Non-pigmented ciliary epithelial cell (primary cell): ENCODE measurements around the gene NME7.
A peak's percentile ranks its signal among the peaks of the same experiment; 100 is the strongest.
"Not testable (repeated sequence)": the region's sequence is repeated elsewhere in the genome, so short reads cannot be mapped to it uniquely, and the experiment has no call there.

Experiments used
- DNase-seq: peaks from one replicate; pipeline ENCODE4 v3.0.0-alpha.2; 2010; ENCODE audit warnings: low read depth

Gene NME7

DNA sequence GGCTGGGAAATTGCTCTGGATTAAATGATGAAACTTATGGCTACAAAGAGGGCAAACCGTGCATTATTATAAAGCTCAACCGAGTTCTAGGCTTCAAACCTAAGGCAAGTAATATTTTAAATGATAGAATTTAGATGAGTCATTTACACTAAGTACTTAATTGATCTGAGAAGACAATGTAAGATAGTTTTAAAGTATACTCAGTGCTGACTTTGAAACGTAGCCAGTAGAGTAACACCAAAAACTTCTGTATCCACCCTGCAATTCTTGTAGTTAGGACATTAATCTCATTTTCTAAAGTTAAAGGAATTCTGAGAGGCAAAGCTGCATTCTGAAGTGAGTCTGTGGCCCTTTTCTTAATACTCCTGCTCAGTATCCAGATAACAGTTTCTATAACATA is 240.3 kb downstream of the NME7 start:
- DNase-seq, result no peak

DNA sequence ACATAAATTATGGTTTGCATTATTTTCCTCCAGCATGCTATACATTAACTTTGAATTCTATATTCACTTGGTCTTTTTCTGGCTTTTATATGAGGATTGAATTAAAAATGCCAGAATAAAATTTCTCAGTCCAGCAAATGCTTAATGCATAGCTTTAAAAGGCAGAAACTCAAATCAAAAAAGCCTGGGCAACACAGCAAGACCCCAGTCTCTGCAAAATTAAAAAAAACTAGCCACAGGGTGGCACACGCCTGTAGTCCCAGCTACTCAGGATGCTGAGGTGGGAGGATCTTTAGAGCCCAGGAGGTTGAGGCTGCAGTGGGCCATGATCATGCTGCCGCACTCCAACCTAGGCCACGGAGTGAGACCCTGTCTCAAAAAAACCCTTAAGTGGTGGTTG is 241.3 kb downstream of the NME7 start:
- no peak for DNase-seq

DNA sequence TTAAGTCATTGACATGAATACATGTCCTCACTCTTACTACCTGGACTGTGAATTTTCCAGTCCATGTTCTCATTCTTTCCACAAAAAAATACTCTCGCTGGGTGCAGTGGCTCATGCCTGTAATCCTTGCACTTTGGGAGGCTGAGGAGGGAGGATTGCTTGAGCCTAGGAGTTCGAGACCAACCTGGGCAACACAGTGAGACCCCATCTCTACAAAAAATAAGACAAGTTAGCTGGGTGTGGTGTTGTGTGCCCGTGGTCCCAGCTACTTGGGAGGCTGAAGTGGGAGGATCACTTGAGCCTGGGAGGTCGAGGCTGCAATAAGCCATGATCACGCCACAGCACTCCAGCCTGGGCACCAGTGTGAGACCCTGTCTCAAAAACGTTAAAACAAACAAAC is 242.0 kb downstream of the NME7 start:
- not testable (repeated sequence) for DNase-seq

DNA sequence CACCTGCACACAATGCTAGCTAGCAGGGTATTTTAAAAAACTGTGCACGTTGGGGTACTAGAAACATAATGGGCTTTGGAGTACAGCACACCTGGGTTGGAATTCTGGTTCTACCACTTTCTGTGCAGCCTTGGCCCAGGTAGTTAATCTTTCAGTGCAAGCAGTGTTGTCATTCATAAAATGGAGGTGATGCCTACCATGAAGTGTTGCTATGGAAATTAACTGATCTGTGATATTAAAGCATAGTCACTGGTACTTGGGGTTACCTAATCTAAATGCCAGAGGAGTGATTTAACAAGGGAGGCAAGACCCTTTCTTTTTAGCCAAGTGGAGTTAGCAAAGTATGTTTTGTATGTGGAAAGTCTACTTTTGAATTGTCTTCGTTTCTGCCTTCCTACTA is 243.1 kb downstream of the NME7 start:
- DNase-seq, result no peak

DNA sequence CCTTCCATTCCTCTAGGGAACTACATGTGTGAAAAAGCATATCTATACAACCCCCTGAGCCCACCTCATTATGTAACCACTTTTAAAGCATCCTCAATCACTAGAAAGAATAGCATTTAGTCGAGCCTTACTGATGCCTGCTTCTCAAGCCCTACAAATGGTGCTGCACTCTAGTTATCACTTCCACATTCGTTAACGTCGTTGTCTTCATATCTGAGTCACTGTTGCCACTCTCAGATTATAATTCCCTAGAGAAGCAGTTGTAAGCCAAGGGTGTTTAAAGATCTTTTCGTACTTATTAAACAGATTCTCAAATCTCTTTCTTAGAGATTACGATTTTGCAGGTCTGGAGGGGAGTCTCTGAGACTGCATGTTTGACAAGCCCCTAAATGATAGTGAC is 244.6 kb downstream of the NME7 start:
- DNase-seq, result no peak

DNA sequence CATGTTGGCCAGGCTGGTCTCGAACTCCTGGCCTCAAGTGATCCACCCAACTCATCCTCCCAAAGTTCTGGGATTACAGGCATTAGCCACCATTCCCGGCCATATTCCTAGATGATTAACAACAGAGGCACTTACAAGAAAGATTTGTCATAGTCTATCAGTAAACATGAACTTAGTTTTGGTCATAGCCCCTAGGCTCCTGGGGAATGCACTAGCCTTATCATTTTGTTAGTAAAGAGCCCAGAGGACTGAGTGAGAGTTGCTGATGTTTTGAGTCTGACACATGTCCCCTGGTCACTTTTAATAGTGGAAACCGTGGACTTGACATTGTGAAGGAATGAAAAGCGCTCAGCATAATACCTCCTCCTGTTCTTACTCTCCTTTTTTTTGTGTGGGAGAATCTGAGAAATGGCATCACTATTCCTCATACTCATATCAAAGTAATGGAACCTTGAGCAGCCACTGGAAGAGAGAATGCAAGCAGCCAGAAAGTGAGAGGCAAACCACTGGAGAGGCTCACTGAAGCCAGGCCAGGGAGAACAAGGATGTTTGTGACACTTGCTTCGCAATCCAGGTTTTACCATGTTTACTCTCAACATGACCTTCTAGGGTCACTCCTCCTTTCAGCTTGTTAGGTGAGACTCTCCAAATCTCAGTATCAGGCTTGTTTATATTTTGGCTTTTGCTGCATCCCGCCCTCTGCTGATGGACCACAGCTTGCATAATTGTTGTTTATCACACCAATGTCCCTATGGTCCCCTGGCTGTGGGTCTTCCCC is 246.3 kb downstream of the NME7 start:
- DNase-seq, result no peak

DNA sequence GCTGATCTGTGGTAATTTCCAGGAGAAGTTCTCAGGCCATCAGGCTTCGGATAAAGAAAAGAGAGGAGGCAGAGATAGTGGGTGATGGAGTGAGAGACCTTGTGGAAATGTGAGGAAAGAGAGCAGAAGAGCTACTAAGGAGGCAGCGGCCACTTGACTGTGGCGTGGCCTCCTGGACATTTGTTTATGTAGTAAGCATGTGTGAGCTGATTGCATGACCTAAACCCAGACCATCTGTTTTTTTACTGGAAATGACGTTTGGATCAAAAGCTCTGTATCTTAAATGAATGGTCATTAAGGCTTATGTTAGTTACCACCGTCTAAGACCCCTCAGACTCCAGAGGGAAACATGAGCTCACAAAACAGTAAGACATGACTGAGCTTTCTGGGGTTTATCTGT is 247.5 kb downstream of the NME7 start:
- DNase-seq, result no peak

DNA sequence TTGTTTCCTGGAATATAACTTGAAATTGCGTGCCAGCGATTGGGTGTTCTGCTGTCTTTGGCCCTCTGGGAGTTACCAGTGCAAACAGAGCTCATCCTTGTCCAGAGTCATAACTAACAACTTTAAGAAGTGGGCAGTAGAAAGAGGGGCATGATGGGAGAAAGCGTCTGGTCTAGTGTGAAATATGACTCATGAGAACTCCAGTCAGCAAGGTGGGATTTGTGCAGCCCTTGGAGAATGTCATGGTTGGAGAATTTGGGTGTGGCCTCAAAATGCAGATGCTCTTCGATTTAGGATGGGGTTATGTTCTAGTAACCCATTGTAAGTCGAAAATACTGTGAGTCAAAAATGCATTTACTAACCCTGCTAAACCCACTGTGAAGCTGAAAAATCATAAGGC is 248.2 kb downstream of the NME7 start:
- DNase-seq, result no peak

DNA sequence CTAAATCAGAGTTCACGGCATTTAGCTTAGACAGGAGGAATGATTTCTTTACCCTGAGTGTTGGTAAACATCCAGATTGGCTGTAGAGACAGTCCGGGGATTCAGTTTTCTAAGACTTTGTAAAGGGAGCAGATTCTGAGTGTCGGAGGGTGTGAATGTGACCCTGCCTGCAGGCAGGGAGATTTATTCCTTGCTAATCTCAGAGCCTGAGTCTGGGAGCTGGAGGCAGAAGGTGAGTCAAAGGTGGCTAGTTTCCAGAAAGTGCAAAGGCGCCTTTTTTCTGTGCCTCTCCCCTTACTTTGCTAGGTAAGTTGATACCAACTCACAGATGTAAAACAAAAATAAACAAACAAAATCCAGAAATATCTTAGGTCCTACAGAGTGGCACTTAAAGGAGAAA is 249.4 kb downstream of the NME7 start:
- no peak for DNase-seq

DNA sequence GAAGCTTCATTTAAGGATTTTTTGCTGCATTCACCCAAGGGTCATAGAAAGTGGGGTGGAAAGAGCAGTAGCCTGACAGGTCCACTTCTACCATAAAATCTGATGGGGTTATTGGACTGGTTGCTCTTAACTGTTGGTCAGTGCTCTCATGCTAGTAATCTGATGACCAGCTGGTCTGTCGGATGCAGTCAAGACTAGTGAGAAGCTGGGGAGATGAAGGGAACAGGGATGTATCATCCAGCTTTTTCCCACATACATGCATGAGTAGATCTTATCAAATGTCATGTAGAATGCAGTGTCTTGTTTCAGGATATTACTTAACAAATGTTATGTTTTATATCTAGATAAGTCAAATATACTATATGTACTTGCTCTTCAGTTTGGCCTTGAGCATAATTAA is 250.0 kb downstream of the NME7 start:
- DNase-seq, result no peak

DNA sequence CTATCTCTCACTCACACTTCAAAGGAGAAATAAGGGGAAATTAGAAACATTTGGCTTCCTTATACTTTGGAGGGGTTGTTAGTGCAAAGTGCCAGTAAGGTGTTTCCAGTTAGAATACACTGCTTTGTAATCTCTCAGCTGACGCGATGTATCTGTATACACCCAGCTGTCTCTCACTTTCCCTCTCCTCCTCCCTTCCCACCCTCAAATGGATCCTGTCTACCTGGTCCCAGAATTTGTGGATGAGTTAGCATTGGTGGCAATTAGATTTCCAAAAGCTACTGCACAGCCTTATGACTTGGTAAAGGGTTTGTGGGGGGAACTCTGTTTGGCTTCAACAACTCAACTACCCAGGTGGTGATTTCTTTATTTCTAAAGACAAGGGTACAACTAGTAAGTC is 250.6 kb downstream of the NME7 start:
- no peak for DNase-seq

DNA sequence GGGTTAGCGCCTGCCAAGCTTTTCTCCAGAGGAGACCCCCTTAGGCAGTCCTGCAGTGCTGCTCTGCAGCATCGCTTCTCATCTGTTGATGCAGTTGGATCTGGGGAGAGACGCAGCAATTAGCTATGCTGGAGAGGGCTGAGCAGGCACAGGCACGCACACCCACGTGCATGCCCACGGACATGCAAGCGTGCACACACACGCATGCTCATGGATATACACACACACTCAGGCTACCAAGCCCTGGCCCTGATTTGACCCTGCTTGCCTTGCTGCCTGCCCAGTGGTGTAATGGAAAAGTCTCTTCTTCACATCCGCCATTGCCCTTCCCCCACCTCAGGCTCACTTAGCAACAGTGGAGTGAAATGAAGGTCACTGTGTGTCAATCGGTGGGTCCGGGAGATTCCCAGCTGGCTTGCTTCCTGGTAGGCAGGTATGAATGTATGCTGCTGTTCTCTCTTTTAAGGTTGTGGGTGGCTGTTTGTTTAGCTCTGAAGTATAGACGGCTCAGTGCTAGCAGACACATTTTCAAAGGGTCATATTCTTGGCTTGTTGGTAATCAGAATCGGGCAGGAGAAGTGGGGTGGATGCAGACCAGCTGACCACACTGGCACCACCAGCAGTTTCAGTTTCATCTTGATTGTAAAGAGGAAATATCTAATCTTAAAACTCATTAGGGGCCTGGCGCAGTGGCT is 251.6 kb downstream of the NME7 start:
- DNase-seq, result no peak

DNA sequence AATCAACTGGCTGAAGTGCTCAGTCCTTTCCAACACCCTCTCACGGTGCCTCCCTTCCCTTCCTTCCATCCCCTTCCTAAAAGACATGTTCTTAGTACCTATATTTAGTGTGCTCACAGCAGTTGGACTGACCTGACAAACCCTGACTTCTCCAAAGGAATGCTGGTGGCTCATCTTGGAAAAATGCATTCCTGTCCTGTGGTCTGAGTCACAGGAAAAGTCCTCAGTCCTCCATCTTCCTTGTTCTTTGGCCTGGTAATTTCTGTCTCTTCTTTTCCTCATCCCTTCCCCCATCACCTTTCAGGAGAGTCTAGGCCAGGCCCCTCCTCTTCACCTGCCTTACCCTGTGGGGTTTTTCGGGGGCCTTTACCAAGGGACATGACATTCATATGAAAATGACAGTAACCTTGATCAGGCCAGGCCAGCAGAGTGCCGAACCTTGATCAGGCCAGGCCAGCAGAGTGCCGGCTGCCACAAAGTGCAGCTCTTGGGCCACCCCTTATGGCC is 253.9 kb downstream of the NME7 start:
- peak; percentile 93 for DNase-seq

DNA sequence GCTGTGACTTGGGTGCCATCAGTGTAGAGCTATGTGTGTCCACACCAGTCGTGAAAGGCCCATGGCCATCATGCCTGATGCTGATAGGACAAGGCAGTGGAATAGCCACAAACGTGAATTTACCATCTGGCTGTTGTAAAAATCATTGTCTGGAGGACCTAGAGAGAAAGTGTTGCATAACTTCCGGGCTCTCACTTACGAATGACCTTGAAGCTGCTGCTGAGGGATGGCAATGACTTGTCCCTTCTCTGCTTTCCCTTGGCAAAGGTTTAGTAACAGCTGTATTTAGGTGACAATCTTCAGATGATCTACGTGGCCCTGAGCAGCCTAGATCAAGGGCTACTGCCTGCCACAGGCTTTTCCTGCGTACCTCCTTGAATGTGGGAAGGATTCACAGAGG is 255.4 kb downstream of the NME7 start:
- DNase-seq, result no peak

DNA sequence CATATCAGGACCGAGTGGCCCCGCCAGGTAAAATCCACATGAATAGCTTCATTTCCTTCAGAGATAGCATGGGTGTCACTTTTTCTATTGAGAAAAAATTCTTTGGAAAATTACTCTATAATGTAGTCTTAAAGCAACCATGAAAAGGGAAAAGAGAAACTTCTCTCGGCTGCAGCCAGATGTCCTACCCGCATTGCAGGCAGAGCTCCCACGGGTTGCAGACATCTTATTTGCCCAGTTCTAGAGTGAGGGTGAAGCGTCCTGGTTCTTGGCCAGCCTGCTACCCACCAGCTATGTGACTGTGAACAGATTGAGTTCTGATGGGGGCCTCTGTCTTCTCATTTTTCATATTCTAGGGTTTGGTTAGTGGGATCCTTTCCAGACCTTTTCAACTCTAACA is 256.1 kb downstream of the NME7 start:
- DNase-seq, result no peak

DNA sequence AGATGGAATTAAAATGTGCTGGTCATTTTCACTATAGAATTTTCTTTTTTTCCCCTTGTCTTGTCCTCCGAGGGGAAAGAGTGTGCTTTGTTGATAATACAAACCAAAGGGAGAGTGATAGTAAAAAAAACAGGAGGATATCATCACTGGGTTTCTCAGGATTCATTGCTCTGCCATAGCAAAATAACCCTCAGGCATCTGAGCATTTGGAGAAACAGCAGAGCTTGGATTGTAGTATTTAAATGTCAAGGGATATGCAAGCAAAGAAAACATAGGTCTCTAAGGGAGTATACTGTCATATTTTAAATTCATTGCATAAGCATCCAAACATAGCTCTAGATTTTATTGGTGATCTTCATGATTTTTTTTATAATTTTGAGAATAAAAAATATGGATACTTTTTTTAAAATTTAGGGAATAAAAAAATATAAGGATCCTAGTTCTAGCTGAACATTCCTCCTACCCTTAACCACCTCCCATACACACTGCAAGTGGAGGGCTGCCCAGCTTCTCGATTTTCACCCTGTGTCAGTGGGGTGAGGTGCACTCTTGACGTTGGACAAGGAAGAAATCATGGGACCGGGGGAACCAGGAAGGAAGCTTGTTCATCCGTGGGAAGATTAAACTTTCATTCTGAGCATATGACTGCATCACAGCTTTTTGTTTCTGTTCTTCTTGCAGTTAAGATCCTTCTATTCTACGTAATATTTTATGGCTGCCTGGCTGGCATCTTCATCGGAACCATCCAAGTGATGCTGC is 256.7 kb downstream of the NME7 start:
- no peak for DNase-seq

DNA sequence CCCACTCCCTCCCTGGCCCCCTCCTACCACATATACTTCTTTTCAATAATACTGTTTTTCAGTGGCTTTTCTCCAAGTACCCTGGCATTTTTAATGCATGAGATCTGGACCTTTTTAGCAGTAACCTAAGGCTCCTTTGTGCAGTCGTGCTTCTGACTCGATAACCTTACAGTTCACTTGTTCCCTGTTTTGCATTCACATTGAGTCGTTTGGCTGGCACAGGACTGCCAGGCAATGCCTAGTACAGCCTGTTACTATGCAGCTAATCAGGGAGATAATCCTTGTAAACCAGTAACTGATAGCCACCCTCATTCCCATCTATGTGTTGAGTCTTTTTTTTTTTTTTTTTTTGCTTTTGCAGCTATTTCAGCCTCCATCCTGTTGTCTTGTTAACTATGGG is 257.4 kb downstream of the NME7 start:
- DNase-seq, result no peak

DNA sequence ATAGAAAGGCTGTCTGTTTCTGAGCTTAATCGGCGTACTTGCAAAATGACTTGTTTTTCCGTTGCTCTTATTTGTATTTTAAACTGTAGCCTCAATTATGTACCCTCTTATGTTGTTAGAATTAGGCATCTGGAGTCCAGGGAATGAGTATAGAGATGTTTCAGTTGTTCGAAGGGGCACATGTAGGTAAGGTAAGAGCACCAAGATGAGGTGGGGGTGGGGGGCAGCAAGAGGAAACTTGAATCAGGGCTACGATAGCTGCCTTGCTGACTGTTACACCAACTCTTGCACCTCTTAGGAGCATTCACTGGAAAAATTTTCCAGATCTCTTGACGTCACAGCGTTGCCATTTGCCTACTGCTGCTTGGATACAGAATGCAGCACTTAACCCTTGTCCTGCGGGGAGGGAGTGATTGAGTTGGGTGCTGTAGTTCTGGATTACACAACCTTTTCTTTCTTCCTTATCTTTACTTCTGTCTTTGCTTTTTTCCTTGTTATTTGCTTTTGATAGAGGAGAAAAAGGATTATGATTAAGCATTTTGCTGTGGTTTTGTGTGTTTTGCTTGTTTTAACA is 257.9 kb downstream of the NME7 start:
- no peak for DNase-seq

DNA sequence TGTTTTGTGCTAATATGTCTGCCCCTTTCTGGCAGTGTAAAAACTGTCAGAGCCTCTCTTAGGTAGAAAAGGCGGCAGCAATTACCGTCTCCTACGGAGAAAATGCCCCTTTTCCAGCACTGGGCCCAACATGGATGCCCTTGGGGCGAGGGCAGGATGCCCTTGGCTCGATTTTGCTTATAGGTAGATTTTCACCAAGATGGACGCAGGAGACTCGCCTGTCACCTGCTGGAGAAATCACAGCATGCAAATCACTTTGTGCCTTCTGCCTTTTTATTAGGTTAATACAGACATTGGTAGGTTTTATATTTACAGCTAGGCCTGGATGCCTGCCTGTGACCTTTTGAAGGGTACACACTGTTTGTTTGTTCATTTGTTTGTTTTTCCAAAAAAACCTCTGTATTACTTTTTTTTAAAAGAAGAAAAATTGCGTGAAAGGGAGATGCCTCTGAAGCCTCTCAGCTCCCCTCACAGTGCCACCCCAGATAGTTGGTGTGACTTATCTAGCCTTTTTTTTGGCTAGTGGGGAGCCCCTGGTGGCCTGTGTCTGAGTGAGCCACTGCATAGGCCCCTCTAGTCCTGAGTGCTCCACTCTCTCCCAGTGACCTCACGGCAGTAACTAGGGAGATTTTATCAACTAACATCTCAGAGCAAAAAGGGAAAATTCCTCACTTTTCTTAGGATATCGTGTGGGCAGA is 258.6 kb downstream of the NME7 start:
- DNase-seq, result no peak

DNA sequence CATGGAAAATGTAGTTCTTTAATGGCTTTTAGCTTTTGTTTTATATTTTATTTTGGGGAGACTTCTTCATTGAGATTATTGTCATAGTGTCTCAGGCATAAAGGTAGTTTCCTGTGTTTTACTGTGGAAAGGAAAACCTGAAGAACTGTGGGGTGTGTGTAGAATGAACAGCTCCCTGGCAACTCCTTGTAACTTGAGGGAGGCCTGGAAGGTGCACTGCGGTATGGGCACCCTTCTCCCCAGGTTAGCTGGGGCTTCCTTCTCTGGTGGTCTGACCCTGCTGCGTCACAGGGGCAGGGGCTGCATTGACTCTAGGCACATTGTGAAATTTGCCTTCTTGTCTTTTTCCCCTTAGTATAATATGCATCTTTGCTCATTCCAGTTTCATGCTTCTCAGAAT is 259.4 kb downstream of the NME7 start:
- no peak for DNase-seq

DNA sequence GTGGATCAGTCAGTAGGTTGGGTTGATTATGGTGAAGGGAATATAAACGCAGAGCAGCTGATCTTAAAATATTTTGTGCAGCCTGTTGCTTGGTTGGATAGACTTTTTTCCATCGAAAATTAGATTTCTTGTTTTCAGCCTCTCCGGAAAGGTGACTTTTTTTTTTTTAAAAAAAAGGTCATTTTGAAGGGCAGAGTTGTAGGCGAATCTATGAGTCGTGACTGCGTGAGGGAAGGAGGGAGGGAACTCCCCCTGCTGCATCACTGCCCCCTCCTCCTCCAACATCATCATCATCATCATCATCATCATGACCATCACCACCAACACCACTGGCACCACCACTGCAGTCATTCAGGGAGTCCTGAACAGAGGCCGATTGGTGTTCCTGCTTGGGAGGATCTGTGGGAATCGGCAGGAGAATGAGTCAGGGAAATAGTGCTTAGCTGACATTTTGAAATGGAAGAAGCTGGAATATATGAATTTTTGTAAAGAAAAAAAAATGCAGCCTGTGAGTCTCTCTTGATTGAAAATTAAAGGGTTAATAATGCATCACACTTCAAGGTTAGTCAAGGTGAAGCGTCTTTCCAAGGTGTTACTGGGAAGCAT is 259.9 kb downstream of the NME7 start:
- DNase-seq, result no peak
